Measurements from ENCODE around the gene SPRR4.
"Not testable (repeated sequence)": the region's sequence is repeated elsewhere in the genome, so short reads cannot be mapped to it uniquely, and the experiment has no call there.

SPRR4 gene

GRCh38 chr1:152965853-152966252, 4.6 kb upstream of the SPRR4 start:
- no peak for DNase-seq (ENCODE audit: low read depth in 2 of 2)

DNA sequence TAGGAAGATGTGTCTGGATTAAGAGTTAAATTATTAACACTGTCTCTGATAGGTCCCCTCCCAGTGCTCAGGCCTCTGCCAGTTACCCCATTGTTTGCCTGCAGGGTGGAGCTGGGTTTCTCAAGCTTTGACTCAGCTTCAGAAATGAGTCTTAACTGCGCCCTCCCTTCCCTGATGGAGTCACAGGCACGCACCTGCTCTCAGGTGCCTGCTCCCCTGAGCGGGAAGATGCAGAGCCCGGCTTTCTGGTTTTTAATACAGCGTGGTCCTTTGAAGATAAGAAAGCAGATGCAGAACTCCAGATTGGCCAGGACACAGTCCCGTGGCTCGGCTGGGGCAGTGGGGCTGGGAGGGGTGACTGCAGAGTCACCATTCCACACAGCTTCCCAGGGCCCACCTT, 3.2 kb upstream of the SPRR4 start:
- DNase-seq (ENCODE audit: low read depth in 2 of 2): no peak

DNA sequence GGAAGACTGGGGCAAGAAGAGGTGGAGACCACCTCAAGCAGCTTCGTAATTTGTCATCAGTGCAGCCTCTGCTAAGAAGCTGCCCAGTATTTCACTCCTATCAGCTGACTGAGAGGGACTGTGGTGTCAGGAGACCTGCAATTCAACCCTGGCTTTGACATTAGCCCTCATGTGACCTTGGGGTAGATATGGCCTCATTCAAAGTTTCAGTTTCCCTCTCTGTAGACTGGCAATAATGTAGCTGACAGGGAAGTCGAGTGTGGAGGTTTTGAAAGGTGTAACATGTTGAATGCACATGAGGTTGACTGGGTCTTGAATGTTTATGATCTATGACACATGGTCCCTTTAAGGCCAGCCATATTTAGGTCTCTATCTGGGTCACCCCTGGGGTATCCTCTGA, 2.2 kb upstream of the SPRR4 start:
- no peak for DNase-seq (ENCODE audit: low read depth in 2 of 2)

- DNase-seq (ENCODE audit: low read depth in 2 of 2): no peak
Observed at GRCh38 chr1:152969036-152969435, 1.4 kb upstream of the SPRR4 start.

- no peak for DNase-seq (ENCODE audit: low read depth in 2 of 2)
Observed at GRCh38 chr1:152972196-152972886, 1.9 kb downstream of the SPRR4 start.

DNA sequence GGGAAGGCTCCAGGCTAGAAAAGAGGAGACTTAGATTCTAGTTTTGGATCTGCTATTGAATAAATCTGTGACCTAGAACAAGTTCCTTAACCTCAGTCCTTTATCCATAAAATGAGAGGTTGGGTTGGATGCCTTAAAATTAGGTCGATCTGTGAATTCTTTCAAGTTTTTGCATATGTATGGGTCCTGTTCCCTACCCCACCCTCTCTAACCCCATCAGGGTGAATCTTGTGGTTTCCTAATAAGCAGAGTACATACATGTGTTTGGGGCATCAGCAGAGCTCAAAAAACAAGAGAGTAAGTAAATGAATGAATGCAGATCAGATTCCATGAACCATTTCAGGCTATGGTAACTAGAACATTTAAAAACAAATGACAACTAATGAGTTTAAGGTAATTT, 6.2 kb downstream of the SPRR4 start:
- no peak for DNase-seq (ENCODE audit: low read depth in 2 of 2)

DNA sequence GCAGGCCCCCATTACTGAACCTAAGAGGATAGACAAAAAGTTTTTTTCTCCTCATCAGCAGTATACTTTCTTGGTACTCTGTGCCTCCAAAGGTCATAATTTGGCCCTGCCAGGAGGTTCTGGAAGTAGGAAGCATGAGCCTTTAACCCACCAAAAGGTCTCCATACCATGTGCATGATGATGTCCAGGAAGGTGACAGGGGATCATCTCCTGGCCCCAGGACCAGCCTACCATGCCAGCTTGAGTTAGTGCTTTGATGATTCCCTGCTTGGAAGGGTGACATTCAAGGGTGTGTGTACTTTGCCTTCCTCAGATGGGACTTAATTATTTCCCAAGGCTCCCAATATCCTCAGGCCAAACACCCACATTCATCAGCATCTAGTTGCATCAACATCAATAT, 7.2 kb downstream of the SPRR4 start:
- no peak for DNase-seq (ENCODE audit: low read depth in 2 of 2)

DNA sequence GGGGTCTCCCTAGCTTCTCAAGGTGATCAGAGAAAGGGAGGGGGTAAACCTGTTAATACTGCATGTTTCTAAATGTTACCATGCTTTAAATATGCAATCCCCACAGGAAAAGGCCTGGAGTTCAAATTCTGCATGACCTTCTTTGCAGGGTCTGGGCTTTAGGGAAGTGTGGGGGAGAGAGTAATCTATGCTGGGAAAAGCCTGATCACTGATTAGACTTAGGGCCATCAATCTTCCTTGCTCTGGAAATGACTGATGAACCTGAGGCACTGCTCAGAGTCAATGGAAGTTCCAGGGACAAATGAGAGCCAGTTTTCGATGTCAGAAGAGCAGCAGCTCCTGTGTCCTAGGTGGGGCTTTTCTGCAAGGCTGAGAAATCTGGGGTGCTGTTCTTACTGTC, 10.2 kb downstream of the SPRR4 start:
- DNase-seq (ENCODE audit: low read depth in 2 of 2): no peak

DNA sequence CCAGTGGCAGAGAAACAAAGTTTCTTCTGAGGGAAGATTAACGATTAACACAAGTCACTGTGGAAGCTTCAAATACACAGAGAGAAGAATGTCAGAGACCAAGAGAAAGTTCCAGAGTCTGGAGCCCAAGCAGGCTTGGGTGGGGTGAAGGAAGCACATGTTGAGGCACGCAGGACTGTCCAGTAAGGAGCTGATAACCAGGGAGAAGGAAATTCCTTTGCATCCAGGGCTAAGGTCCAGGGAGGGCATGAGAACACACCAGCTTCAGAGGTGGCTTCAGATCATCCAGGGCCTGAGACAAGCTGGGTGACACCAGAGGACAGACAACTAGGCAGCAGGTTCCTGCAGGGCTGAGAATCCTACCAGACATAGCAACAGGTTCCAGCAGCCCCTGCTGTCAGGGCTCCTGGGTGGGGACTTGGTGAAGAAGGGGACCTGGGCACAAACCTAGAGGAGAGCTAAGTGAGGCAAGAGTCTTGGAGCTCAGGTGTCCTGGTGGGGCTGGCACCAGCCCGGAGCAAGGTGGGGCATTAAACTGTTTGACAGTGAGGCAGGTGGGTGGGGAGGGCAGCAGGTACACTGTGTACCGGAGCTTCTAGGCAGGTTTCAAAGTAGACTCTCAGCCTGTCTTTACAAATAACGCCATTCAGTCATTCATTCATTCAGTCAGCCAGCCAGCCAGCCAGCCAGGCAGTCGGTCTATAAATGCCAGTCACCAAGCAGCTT, 10.9 kb downstream of the SPRR4 start:
- no peak for DNase-seq (ENCODE audit: low read depth in 2 of 2)

DNA sequence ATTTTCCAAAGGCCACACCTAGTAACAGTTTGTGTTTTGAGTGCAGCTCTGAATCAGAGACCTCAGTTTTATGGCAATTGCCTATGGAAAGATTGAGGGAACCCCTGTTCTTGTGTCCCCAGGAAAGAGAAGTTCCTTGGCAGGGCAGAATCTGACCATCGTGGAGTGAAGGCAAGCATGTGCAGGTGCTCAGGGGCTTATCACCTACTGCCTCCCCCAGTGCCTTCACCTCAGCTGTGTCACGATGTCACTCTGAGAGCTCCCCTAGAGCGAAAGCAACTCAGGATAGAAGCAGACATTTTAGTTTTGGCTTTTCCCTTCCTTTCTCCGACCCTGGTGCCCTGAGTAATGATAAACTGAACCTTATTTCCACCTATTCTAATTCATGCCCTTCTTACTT, 11.6 kb downstream of the SPRR4 start:
- no peak for DNase-seq (ENCODE audit: low read depth in 2 of 2)

- DNase-seq (ENCODE audit: low read depth in 2 of 2): no peak
Observed at GRCh38 chr1:152983234-152983633, 12.8 kb downstream of the SPRR4 start.

DNA sequence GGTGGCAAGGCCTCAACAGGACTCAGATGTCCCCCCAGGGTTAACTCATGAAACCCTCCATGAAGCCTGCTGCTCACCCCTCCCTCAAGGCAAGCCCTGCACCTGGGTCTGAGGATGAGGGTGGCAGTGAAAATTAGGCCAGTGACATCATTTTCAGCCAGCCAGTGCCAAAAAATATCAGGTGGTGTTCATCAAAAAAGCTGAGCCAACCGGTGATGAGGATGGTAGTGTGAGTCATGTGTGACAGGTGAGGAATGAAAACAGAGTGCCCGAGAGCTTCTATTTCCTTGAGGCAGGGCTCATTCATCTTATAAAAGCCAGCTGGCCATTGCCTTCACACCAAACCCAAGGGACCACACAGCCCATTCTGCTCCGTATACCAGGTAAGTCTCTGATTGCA, 13.3 kb downstream of the SPRR4 start, which contains the start of gene SPRR1A:
Gene SPRR1A, plus strand, starts transcription at position 339 of the 400 bp plus-strand sequence. CDS start 1,150 bp downstream, outside the sequence.
- no peak for DNase-seq (ENCODE audit: low read depth in 2 of 2)

GRCh38 chr1:152986578-152986977, 16.1 kb downstream of the SPRR4 start:
- no peak for DNase-seq (ENCODE audit: low read depth in 2 of 2)

GRCh38 chr1:152993186-152993585, 22.7 kb downstream of the SPRR4 start:
- DNase-seq (ENCODE audit: low read depth in 2 of 2): no peak

DNA sequence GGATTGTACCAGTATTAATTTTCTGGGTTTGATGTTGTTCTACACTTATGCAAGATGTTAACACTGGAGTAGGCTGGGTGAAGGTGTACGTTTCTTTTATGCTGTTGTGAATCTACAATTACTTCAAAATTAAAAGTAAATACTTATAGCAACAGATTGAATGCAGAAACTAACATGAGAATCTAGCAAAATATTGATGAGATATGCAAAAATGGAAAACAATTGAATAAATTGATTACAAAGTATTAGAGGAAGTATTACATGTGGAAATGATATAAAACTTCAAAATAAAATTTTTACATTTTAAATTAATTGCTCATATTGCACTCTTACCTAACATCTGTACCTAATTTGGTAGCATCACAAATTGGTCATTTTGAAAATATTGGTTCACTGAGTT, 25.4 kb downstream of the SPRR4 start:
- no peak for DNase-seq (ENCODE audit: low read depth in 2 of 2)

DNA sequence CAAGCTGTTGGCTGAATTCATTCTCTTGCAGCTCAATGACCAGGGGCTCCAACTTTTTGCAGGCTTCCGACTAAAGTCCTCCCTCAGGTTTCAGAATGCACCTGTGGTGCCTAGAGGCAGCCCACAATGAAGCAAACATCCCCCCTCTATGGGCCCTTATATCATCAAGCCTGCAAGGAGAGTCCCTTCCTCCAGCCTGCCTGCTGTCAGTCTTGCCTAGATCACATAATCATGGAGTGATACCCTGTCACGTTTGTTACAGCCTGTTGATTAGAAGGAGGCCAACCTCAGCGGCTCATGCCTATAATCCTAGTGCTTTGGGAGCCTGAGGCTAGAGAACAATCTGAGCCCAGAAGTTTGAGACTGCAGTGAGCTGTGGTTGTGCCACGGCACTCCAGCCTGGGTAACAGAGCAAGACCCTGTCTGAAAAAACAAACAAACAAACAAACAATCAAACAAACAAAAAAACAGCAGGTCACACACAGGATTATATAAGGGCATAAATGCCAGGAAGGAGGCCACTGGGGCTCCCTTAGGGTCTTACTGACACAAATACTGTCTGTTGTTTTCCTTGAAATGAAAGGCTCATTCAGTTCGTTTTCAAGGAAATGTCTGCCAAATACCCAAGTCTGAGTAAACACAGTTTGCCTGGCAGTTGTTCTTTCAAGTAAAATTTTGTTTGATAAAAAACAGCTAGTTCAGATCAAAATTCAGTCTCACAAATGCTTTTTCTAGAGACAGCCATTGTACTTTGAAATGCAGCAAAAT, 26.4 kb downstream of the SPRR4 start:
- no peak for DNase-seq (ENCODE audit: low read depth in 2 of 2)

- DNase-seq (ENCODE audit: low read depth in 2 of 2): no peak
Observed at GRCh38 chr1:152997901-152998300, 27.5 kb downstream of the SPRR4 start.

- DNase-seq (ENCODE audit: low read depth in 2 of 2): no peak
Observed at GRCh38 chr1:152998476-152998875, 28.0 kb downstream of the SPRR4 start.

DNA sequence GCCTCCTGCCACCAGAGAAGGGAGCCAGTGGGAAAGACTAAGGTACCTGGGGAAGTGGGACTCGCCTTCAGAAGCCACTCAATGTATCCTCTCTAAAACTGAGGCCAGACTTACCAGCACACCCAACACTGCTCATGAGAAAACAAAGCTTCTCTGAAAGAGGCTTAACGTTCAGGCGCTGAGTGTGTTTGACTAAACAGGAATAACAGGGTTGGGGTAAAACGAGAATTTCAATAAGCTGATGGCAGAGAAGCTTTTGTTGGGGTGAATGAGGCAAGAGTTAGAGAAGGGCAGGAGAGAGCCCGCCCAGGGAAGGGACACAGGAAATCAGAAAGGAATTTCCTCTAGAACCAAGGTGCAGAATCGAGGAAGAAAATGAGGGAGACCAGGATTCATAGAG, 29.4 kb downstream of the SPRR4 start:
- DNase-seq (ENCODE audit: low read depth in 2 of 2): no peak

DNA sequence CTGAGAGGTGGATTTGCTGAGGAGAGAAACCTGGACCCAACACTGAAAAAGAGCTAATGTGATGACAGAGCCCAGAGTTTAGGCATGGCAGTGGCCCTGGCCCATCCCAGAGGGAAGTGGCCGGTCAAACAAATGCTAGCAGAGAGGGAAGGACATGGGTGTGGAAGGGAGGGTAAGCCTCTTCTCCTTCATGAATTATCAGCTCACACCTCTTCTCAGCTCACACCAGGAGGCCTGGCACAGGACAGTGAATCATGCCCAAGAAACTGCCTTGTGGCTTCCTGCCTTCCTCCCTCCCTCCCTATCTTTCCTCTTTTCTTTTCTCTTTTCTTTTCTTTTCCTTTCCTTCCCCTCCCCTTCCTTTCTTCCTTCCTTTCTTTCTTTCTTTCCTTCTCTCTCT, 29.8 kb downstream of the SPRR4 start:
- DNase-seq (ENCODE audit: low read depth in 2 of 2): no peak

- no peak for DNase-seq (ENCODE audit: low read depth in 2 of 2)
Observed at GRCh38 chr1:153001382-153001781, 30.9 kb downstream of the SPRR4 start, which contains the start of gene SPRR3. TSS of gene SPRR3 (plus strand) at chr1:153001749. CDS start at chr1:153003021, 1,272 bp downstream.

DNA sequence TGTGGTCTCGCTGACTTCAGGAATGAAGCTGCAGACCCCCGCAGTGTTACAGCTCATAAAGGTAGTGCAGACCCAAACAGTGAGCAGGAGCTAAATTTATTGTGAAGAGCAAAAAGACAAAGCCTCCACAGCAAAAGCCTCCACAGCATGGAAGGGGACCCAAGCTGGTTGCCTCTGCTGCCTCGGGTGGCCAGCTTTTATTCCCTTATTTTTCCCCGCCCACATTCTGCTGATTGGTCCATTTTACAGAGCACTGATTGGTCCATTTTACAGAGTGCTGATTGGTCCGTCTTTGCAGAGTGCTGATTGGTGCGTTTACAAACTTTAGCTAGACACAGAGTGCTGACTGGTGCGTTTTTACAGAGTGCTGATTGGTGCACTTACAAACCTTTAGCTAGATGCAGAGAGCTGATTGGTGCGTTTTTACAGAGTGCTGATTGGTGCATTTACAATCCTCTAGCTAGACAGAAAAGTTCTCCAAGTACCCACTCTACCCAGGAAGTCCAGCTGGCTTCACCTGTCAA, 40.8 kb downstream of the SPRR4 start:
- not testable (repeated sequence) for DNase-seq (ENCODE audit: low read depth in 2 of 2)

All from stimulated activated CD4-positive, alpha-beta T cell treated with anti-CD3 and anti-CD28 coated beads, Interleukin-1b, Interleukin-23, amount 100 ng/mL, for 4 hours (primary cell).